HAP-1 (cell line): ENCODE measurements around the gene SYK.
"Not testable (repeated sequence)": the region's sequence is repeated elsewhere in the genome, so short reads cannot be mapped to it uniquely, and the experiment has no call there.

Experiments used
- DNase-seq, 2 experiments: peaks; one replicate each; pipeline ENCODE4 v3.0.0-alpha.2; 2016 to 2020; ENCODE audit warnings: low spot score in 2 of 2
- H3K27me3 ChIP-seq: fragments of 250-450 bp; sonication (Bioruptor Pico); 2 replicates; pipeline ENCODE4 v1.5.1; 2020; ENCODE audit warnings: low read depth, mild to moderate bottlenecking, moderate library complexity
- H3K36me3 ChIP-seq: fragments of 250-450 bp; sonication (Bioruptor Pico); replicated peaks from 2 replicates; pipeline ENCODE4 v1.5.1; 2020; ENCODE audit warnings: mild to moderate bottlenecking
- H3K4me1 ChIP-seq: fragments of 250-450 bp; sonication (Bioruptor Pico); 2 replicates; pipeline ENCODE4 v1.5.1; 2020; ENCODE audit warnings: mild to moderate bottlenecking
- H3K4me3 ChIP-seq: fragments of 250-450 bp; sonication (Bioruptor Pico); 2 replicates; pipeline ENCODE4 v1.5.1; 2020; ENCODE audit warnings: mild to moderate bottlenecking, moderate library complexity
- H3K9me3 ChIP-seq: fragments of 250-450 bp; sonication (Bioruptor Pico); 2 replicates; pipeline ENCODE4 v1.5.1; 2020; ENCODE audit warnings: mild to moderate bottlenecking, moderate library complexity
- in situ Hi-C: fragments of 300-500 bp; cut with MboI; formaldehyde crosslinking; loops from 3 replicates; pipeline ENCODE4 v1.14.3; 2020; ENCODE audit warnings: low sequenced_read_pairs, inconsistent platforms, mixed read lengths

Gene SYK

GRCh38 chr9:90801241-90801972 lies at the start of gene SYK:
Gene SYK, plus strand, starts transcription at chr9:90801819. Its CDS starts 42,080 bp downstream, at chr9:90843899.
- in situ Hi-C loops, result no loop called here
- Histone ChIP-seq H3K36me3 (no peaks in the 10 kb centered on the region), H3K9me3 (no peaks in the 10 kb centered on the region), H3K4me1 (no peaks in the 10 kb centered on the region), H3K27me3 (peaks cover 26% of the 10 kb centered on the region), H3K4me3 (peak within 1 kb of the TSS; percentile 15)
- DNase-seq, result peak in 1 of 2 experiments; percentile 16

GRCh38 chr9:90755514-90756371 lies 45.9 kb upstream of the SYK start:
- DNase-seq, result peak in 1 of 2 experiments; percentile 27
- H3K36me3 ChIP-seq, H3K4me3 ChIP-seq, H3K4me1 ChIP-seq, H3K27me3 ChIP-seq, H3K9me3 ChIP-seq: not testable (repeated sequence)
- in situ Hi-C loops, result loop anchor here (25.0 kb wide), 1 partner anchor 618 kb away; no protein-coding TSS in a partner anchor

GRCh38 chr9:90760577-90760976 lies 41.0 kb upstream of the SYK start:
- H3K9me3 ChIP-seq, H3K27me3 ChIP-seq, H3K36me3 ChIP-seq, H3K4me3 ChIP-seq, H3K4me1 ChIP-seq, DNase-seq: not testable (repeated sequence)
- in situ Hi-C loops, result loop anchor here (25.0 kb wide), 1 partner anchor 623 kb away; no protein-coding TSS in a partner anchor

GRCh38 chr9:90766731-90767130 lies 34.9 kb upstream of the SYK start:
- DNase-seq, result no peak
- H3K9me3 ChIP-seq, result no peaks in the 10 kb centered on the region
- in situ Hi-C loops, result loop anchor here (25.0 kb wide), 1 partner anchor 629 kb away; no protein-coding TSS in a partner anchor
- no peak overlapping the region for H3K4me3 ChIP-seq
- H3K27me3 ChIP-seq, result no peaks in the 10 kb centered on the region
- no peaks in the 10 kb centered on the region for H3K4me1 ChIP-seq
- no peaks in the 10 kb centered on the region for H3K36me3 ChIP-seq

- DNase-seq, result no peak
- Histone ChIP-seq H3K36me3 (no peaks in the 10 kb centered on the region), H3K9me3 (no peaks in the 10 kb centered on the region), H3K27me3 (no peaks in the 10 kb centered on the region), H3K4me1 (no peaks in the 10 kb centered on the region), H3K4me3 (no peak overlapping the region)
- in situ Hi-C loops, result loop anchor here (25.0 kb wide), 1 partner anchor 630 kb away; no protein-coding TSS in a partner anchor
Observed at GRCh38 chr9:90767523-90768100, 34.0 kb upstream of the SYK start.

GRCh38 chr9:90770182-90770738 lies 31.4 kb upstream of the SYK start:
- no peak for DNase-seq
- Histone ChIP-seq H3K4me1 (no peaks in the 10 kb centered on the region), H3K36me3 (no peaks in the 10 kb centered on the region), H3K9me3 (no peaks in the 10 kb centered on the region), H3K4me3 (no peak overlapping the region), H3K27me3 (no peaks in the 10 kb centered on the region)
- in situ Hi-C loops, result loop anchor here (25.0 kb wide), 1 partner anchor 633 kb away; no protein-coding TSS in a partner anchor

- Histone ChIP-seq H3K27me3 (no peaks in the 10 kb centered on the region), H3K4me1 (no peaks in the 10 kb centered on the region), H3K36me3 (no peaks in the 10 kb centered on the region), H3K4me3 (no peak overlapping the region), H3K9me3 (no peaks in the 10 kb centered on the region)
- in situ Hi-C loops, result loop anchor here (25.0 kb wide), 1 partner anchor 634 kb away; no protein-coding TSS in a partner anchor
- DNase-seq, result no peak
Observed at GRCh38 chr9:90770927-90771326, 30.7 kb upstream of the SYK start.

GRCh38 chr9:90772386-90772785 lies 29.2 kb upstream of the SYK start:
- in situ Hi-C loops, result loop anchor here (25.0 kb wide), 1 partner anchor 635 kb away; no protein-coding TSS in a partner anchor
- no peak for DNase-seq
- no peaks in the 10 kb centered on the region for H3K9me3 ChIP-seq
- H3K36me3 ChIP-seq, result no peaks in the 10 kb centered on the region
- H3K4me3 ChIP-seq, result no peak overlapping the region
- H3K4me1 ChIP-seq, result no peaks in the 10 kb centered on the region
- no peaks in the 10 kb centered on the region for H3K27me3 ChIP-seq

- Histone ChIP-seq H3K4me1 (no peaks in the 10 kb centered on the region), H3K36me3 (no peaks in the 10 kb centered on the region), H3K4me3 (no peak overlapping the region), H3K9me3 (no peaks in the 10 kb centered on the region), H3K27me3 (no peaks in the 10 kb centered on the region)
- in situ Hi-C loops, result loop anchor here (25.0 kb wide), 1 partner anchor 636 kb away; no protein-coding TSS in a partner anchor
- DNase-seq, result no peak
Observed at GRCh38 chr9:90773617-90774016, 28.0 kb upstream of the SYK start.

GRCh38 chr9:90774071-90774470 lies 27.5 kb upstream of the SYK start:
- no peaks in the 10 kb centered on the region for H3K36me3 ChIP-seq
- H3K9me3 ChIP-seq, result no peaks in the 10 kb centered on the region
- no peak for DNase-seq
- in situ Hi-C loops, result loop anchor here (25.0 kb wide), 1 partner anchor 637 kb away; no protein-coding TSS in a partner anchor
- no peaks in the 10 kb centered on the region for H3K27me3 ChIP-seq
- H3K4me1 ChIP-seq, result no peaks in the 10 kb centered on the region
- H3K4me3 ChIP-seq, result no peak overlapping the region

- in situ Hi-C loops, result loop anchor here (25.0 kb wide), 1 partner anchor 637 kb away; no protein-coding TSS in a partner anchor
- H3K36me3 ChIP-seq, result no peaks in the 10 kb centered on the region
- no peaks in the 10 kb centered on the region for H3K27me3 ChIP-seq
- no peak for DNase-seq
- H3K4me3 ChIP-seq, result no peak overlapping the region
- H3K4me1 ChIP-seq, result no peaks in the 10 kb centered on the region
- H3K9me3 ChIP-seq, result no peaks in the 10 kb centered on the region
Observed at GRCh38 chr9:90774682-90775081, 26.9 kb upstream of the SYK start.

GRCh38 chr9:90775657-90776056 lies 26.0 kb upstream of the SYK start:
- Histone ChIP-seq H3K4me1 (no peaks in the 10 kb centered on the region), H3K27me3 (no peaks in the 10 kb centered on the region), H3K4me3 (no peak overlapping the region), H3K36me3 (no peaks in the 10 kb centered on the region), H3K9me3 (no peaks in the 10 kb centered on the region)
- DNase-seq, result no peak
- in situ Hi-C loops, result no loop called here

GRCh38 chr9:90778746-90779145 lies 22.9 kb upstream of the SYK start:
- no peaks in the 10 kb centered on the region for H3K36me3 ChIP-seq
- no peak for DNase-seq
- H3K9me3 ChIP-seq, result no peaks in the 10 kb centered on the region
- H3K27me3 ChIP-seq, result no peaks in the 10 kb centered on the region
- H3K4me3 ChIP-seq, result no peak overlapping the region
- in situ Hi-C loops, result no loop called here
- H3K4me1 ChIP-seq, result no peaks in the 10 kb centered on the region
